Measurements from ENCODE around the gene CA10.

DNA sequence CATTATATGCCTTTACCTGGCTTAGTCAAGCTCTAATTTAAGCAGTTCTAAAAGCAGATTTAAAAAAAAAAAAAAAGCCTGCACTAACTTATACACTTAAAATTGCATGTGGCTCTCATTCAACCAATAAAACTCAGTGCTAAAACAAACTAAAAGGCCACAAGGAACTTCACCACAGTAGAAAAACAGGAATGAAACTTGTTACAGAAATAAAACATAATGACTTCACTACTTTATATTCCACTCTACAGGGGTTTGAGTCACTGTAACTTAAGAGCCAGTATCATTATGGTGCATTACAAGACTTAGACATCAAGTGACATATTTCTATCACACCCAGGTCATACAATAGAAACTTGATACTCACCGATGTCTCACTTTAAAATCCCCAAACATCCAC lies 11.1 kb downstream of the CA10 start:
- TF ChIP-seq, protein P1, sequence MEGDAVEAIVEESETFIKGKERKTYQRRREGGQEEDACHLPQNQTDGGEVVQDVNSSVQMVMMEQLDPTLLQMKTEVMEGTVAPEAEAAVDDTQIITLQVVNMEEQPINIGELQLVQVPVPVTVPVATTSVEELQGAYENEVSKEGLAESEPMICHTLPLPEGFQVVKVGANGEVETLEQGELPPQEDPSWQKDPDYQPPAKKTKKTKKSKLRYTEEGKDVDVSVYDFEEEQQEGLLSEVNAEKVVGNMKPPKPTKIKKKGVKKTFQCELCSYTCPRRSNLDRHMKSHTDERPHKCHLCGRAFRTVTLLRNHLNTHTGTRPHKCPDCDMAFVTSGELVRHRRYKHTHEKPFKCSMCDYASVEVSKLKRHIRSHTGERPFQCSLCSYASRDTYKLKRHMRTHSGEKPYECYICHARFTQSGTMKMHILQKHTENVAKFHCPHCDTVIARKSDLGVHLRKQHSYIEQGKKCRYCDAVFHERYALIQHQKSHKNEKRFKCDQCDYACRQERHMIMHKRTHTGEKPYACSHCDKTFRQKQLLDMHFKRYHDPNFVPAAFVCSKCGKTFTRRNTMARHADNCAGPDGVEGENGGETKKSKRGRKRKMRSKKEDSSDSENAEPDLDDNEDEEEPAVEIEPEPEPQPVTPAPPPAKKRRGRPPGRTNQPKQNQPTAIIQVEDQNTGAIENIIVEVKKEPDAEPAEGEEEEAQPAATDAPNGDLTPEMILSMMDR (conservative IDR thresholded peaks at IDR 0.05; ENCODE audit: low read length), result no peak
- no peak for TF ChIP-seq EZH2phosphoT487 (IDR thresholded peaks at IDR 0.05; ENCODE audit: borderline replicate concordance)
